GM23248 (cell line): ENCODE results near the gene TOMM22. TPM values are rescaled to one million over a fixed set of nuclear protein-coding genes. Genes with fewer than 3 reads are reported as not detected.

ENCODE experiments used
- DNase-seq: peaks from one replicate; pipeline ENCODE4 v3.0.0-alpha.2; 2015
- H2AFZ ChIP-seq: fragments of 200-600 bp; sonication (generic); 2 replicates; pipeline ENCODE4 v1.6.1; 2016; ENCODE audit warnings: antibody characterized with exemption
- H3F3A ChIP-seq: fragments of 200-600 bp; sonication (generic); 2 replicates; pipeline ENCODE4 v1.6.1; 2016; ENCODE audit warnings: mild to moderate bottlenecking, antibody characterized with exemption, mixed run types; ENCODE audit not compliant: insufficient read depth
- H3K27ac ChIP-seq: fragments of 200-600 bp; sonication (generic); 2 replicates; pipeline ENCODE4 v1.5.1; 2016; ENCODE audit warnings: mild to moderate bottlenecking
- H3K27me3 ChIP-seq: fragments of 200-600 bp; sonication (generic); replicated peaks from 2 replicates; pipeline ENCODE4 v1.6.1; 2016; ENCODE audit warnings: mild to moderate bottlenecking; ENCODE audit not compliant: insufficient read depth
- H3K36me3 ChIP-seq: fragments of 200-600 bp; sonication (generic); 2 replicates; pipeline ENCODE4 v1.6.1; 2016; ENCODE audit warnings: low read depth, mild to moderate bottlenecking
- H3K4me1 ChIP-seq: fragments of 200-600 bp; sonication (generic); 2 replicates; pipeline ENCODE4 v1.6.1; 2016; ENCODE audit warnings: mild to moderate bottlenecking; ENCODE audit not compliant: insufficient read depth
- H3K4me2 ChIP-seq: fragments of 200-600 bp; sonication (generic); one replicate; pipeline ENCODE4 v1.6.1; 2016; ENCODE audit warnings: mild to moderate bottlenecking; ENCODE audit not compliant: unreplicated experiment
- H3K4me3 ChIP-seq: fragments of 200-600 bp; sonication (generic); 2 replicates; pipeline ENCODE4 v1.5.1; 2016; ENCODE audit warnings: mild to moderate bottlenecking
- H3K79me2 ChIP-seq: fragments of 200-600 bp; sonication (generic); 2 replicates; pipeline ENCODE4 v1.6.1; 2016; ENCODE audit warnings: mild to moderate bottlenecking; ENCODE audit not compliant: insufficient read depth
- H3K9ac ChIP-seq: fragments of 200-600 bp; sonication (generic); 2 replicates; pipeline ENCODE4 v1.6.1; 2016; ENCODE audit warnings: mild to moderate bottlenecking
- H3K9me2 ChIP-seq: fragments of 200-600 bp; sonication (generic); 2 replicates; pipeline ENCODE4 v1.6.1; 2016; ENCODE audit warnings: mixed run types, mild to moderate bottlenecking, moderate library complexity; ENCODE audit not compliant: insufficient read depth
- H3K9me3 ChIP-seq: fragments of 200-600 bp; sonication (generic); one replicate; pipeline ENCODE4 v1.6.1; 2017; ENCODE audit warnings: low read depth
- H4K20me1 ChIP-seq: fragments of 200-600 bp; sonication (generic); 2 replicates; pipeline ENCODE4 v1.6.0; 2016; ENCODE audit not compliant: insufficient read depth
- EZH2 ChIP-seq: fragments of 200-600 bp; sonication (generic); IDR thresholded peaks from 2 replicates; pipeline ENCODE4 v1.6.1; 2018; ENCODE audit warnings: antibody characterized with exemption, mild to moderate bottlenecking; ENCODE audit not compliant: insufficient read depth, poor library complexity, severe bottlenecking
- EZH2phosphoT487 ChIP-seq: fragments of 200-600 bp; sonication (generic); IDR thresholded peaks from 2 replicates; pipeline ENCODE4 v1.6.1; 2018; ENCODE audit warnings: antibody characterized with exemption, moderate library complexity, mild to moderate bottlenecking, low read depth; ENCODE audit not compliant: insufficient read depth
- WGBS, 2 experiments: methylation state at CpG; one replicate each; pipeline ENCODE4 v1.1.6; 2015 to 2017; ENCODE audit warnings: low lambda C conversion rate in 2 of 2, low coverage in 1 of 2; ENCODE audit errors: missing lambda C conversion rate in 2 of 2; 5-methylcytosine and 5-hydroxymethylcytosine counted together
- in situ Hi-C: fragments of 300-500 bp; cut with MboI; formaldehyde crosslinking; loops from 2 replicates; pipeline ENCODE4 v1.15.0; 2020
- polyA plus RNA-seq: library from polyadenylated mRNA; unstranded; fragments of >200 nt; fragmentation: Nextera tagmentation; extraction: Ambion mirVana; gene quantifications from 2 replicates; pipeline ENCODE4 v1.2.1, GENCODE V29; 2016
- total RNA-seq: library from RNA; depleted of rRNA; stranded (reverse); fragments of >200 nt; shearing (Covaris generic); gene quantifications from 2 replicates; pipeline ENCODE4 v1.2.3, GENCODE V29; 2014

The TOMM22 gene
- total and polyA plus RNA-seq, 2 experiments from 2014 or later, result 48.9 to 92.0 TPM

DNA sequence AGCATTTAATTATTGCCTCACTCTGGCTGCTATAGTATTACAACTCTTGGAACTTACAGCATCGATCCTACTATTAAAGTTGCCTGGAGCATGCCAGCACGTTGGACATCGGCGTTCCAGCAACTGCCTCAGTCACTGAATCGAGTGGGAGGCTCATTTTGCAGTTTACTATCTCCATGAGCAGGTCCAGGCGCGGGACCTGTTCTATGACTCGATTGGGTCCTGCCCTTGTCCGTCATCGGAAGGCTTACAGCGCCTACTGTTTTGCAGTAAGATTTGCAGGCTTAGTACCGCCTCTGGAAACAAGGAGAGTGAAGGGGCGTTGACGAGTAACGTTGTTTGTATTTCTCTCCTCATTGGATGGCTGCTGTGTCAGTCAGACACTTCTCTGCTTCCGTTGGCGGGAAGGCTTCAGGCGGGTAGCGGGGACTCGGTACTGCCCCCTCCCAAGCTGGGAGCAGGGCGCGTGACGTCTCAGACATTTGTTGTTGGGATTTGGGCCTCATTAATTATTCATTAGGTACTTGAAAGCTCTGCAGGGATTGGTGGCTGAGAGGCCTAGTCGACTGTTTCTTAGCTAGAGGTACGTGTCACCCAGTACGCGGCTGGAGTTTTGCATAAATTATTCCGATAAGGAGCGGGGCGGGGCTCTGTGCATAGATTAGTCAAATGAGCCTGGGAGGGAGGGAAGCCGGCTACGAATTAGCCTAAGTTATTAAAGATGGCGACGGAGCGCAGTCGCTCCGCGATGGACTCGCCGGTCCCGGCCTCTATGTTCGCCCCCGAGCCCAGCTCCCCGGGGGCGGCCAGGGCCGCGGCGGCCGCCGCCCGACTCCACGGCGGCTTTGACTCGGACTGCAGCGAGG is 23.7 kb downstream of the TOMM22 start, which contains the start of gene GTPBP1:
Gene GTPBP1, plus strand, starts transcription at position 710 of the 866 bp plus-strand sequence. Its CDS starts 12 bp downstream, at position 722.
- H3K4me2 ChIP-seq, result peak within 1 kb of the TSS; percentile 86
- no peaks in the 10 kb centered on the region for H3K36me3 ChIP-seq
- TF ChIP-seq EZH2 (no peak), EZH2phosphoT487 (no peak)
- H3K9ac ChIP-seq, result peak within 1 kb of the TSS; percentile 95
- H3K27me3 ChIP-seq, result no peaks in the 10 kb centered on the region
- peak; percentile 100 for DNase-seq
- H3K4me3 ChIP-seq, result peak within 1 kb of the TSS; percentile 88
- H3K27ac ChIP-seq, result peak within 1 kb of the TSS; percentile 88
- H4K20me1 ChIP-seq, result peaks cover 12% of the 10 kb centered on the region; the same call in 1 of the 2 replicates
- peaks cover 23% of the 10 kb centered on the region for H3F3A ChIP-seq
- H3K79me2 ChIP-seq, result peaks cover 46% of the 10 kb centered on the region
- H2AFZ ChIP-seq, result peak within 1 kb of the TSS; percentile 86
- H3K4me1 ChIP-seq, result peaks cover 20% of the 10 kb centered on the region
- H3K9me3 ChIP-seq, result no peaks in the 10 kb centered on the region
- no peaks in the 10 kb centered on the region for H3K9me2 ChIP-seq
- 1 to 2% methylated on average over 54 to 55 of the region's 55 CpGs for WGBS, 2 experiments
- in situ Hi-C loops, result no loop called here

DNA sequence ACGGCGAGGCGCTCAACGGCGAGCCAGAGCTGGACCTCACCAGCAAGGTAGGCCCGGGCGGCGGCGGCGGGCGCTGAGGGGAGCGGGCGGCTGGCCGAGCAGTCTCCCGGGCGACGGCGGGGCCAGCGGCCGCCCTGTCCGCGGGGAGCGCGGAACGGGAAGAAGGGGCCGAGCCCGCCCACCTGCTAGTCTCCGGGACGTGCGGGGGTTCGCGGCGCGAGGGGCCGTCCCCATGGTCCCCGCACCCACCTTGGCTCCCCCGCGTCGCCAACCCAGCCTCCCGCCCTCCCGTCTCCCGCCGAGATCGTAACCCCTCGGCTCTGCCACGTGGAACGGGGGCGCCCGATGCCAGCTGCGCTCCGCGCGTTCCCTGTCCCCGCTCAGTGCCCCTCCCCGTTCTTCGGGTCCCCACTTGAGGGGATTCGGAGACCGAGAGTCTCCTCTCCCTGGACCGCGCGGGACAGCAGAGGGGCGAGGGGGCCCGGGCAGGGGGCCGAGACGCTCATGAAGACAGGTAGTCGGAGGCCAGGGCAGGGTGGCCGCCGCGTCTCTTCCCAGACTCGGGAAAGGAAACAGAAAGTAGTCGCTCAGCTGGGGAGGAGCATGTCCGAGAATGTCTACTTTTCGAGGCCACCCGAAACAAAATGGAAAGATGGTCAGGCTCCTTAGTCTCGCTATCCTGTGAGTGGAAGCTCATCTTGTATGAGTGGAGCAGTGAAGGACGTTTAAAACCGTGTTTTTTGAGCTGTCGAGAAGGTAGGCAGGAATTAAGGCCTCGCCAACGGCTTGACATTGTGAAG is 24.5 kb downstream of the TOMM22 start:
- 0% methylated on average over 24 to 74 of the region's 80 CpGs for WGBS, 2 experiments
- peaks cover 23% of the 10 kb centered on the region for H3F3A ChIP-seq
- H3K9ac ChIP-seq, result peak overlapping the region; percentile 95
- no peaks in the 10 kb centered on the region for H3K36me3 ChIP-seq
- no peaks in the 10 kb centered on the region for H3K9me2 ChIP-seq
- H3K27ac ChIP-seq, result peak overlapping the region; percentile 88
- H4K20me1 ChIP-seq, result peaks cover 12% of the 10 kb centered on the region; the same call in 1 of the 2 replicates
- peak overlapping the region; percentile 36 for H2AFZ ChIP-seq
- no peaks in the 10 kb centered on the region for H3K9me3 ChIP-seq
- no peaks in the 10 kb centered on the region for H3K27me3 ChIP-seq
- peak; percentile 71 for DNase-seq
- peak overlapping the region; percentile 88 for H3K4me3 ChIP-seq
- no peak for TF ChIP-seq EZH2
- H3K4me2 ChIP-seq, result peak overlapping the region; percentile 83
- peaks cover 54% of the 10 kb centered on the region for H3K79me2 ChIP-seq
- in situ Hi-C loops, result no loop called here
- peaks cover 20% of the 10 kb centered on the region for H3K4me1 ChIP-seq

DNA sequence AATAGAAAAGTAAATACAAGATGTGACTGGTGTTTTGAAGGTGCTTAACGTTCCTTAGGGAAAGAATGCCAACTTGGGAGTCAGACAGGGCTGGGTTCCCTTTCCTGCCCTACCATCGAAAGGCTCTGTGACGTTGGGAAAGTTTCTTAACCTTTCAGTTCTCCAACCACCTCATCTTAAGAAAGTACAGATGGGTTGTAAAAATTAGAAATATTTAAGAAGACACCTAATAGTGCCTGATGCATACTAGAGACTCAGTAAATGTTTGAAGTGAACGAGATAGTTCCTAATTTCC is 25.1 kb downstream of the TOMM22 start:
- Histone ChIP-seq H3K27me3 (no peaks in the 10 kb centered on the region), H3K4me2 (peak overlapping the region; percentile 83), H4K20me1 (peaks cover 12% of the 10 kb centered on the region; the same call in 1 of the 2 replicates), H3K9me3 (no peaks in the 10 kb centered on the region), H3K9me2 (no peaks in the 10 kb centered on the region), H3K27ac (peak overlapping the region; percentile 88), H3K79me2 (peaks cover 60% of the 10 kb centered on the region), H3K4me1 (peaks cover 20% of the 10 kb centered on the region), H3K36me3 (no peaks in the 10 kb centered on the region), H2AFZ (peak overlapping the region; percentile 36), H3F3A (peaks cover 23% of the 10 kb centered on the region), H3K9ac (peak overlapping the region; percentile 95), H3K4me3 (peak overlapping the region; percentile 88)
- 0 to 1% methylated on average over 4 of the region's 4 CpGs for WGBS, 2 experiments
- DNase-seq, result peak; percentile 59
- TF ChIP-seq EZH2 (no peak), EZH2phosphoT487 (no peak)
- in situ Hi-C loops, result no loop called here

- 27 to 28% methylated on average over 2 of the region's 2 CpGs for WGBS, 2 experiments
- Histone ChIP-seq H3K9ac (peak overlapping the region; percentile 95), H3K4me3 (peak overlapping the region; percentile 88), H3K36me3 (no peaks in the 10 kb centered on the region), H3K9me3 (no peaks in the 10 kb centered on the region), H4K20me1 (peaks cover 16% of the 10 kb centered on the region; the same call in 1 of the 2 replicates), H3K79me2 (peaks cover 65% of the 10 kb centered on the region), H3K27me3 (no peaks in the 10 kb centered on the region), H3K4me1 (peaks cover 20% of the 10 kb centered on the region), H3K9me2 (no peaks in the 10 kb centered on the region), H2AFZ (no peak overlapping the region), H3K27ac (peak overlapping the region; percentile 88), H3K4me2 (peak overlapping the region; percentile 83), H3F3A (peaks cover 23% of the 10 kb centered on the region)
- in situ Hi-C loops, result no loop called here
- TF ChIP-seq EZH2phosphoT487, result no peak
- TF ChIP-seq EZH2, result no peak
- DNase-seq, result peak; percentile 75
These were observed 25.6 kb downstream of the TOMM22 start for GRCh38 chr22:38707346-38707745.
